Kidney glomerular epithelial cell (primary cell): ENCODE results near the gene PRM2.
"Not testable (repeated sequence)": the region's sequence is repeated elsewhere in the genome, so short reads cannot be mapped to it uniquely, and the experiment has no call there.

Experiments used
- DNase-seq: peaks from one replicate; lab custom pipeline; 2025; lab: John Stamatoyannopoulos, UW

PRM2 gene

DNA sequence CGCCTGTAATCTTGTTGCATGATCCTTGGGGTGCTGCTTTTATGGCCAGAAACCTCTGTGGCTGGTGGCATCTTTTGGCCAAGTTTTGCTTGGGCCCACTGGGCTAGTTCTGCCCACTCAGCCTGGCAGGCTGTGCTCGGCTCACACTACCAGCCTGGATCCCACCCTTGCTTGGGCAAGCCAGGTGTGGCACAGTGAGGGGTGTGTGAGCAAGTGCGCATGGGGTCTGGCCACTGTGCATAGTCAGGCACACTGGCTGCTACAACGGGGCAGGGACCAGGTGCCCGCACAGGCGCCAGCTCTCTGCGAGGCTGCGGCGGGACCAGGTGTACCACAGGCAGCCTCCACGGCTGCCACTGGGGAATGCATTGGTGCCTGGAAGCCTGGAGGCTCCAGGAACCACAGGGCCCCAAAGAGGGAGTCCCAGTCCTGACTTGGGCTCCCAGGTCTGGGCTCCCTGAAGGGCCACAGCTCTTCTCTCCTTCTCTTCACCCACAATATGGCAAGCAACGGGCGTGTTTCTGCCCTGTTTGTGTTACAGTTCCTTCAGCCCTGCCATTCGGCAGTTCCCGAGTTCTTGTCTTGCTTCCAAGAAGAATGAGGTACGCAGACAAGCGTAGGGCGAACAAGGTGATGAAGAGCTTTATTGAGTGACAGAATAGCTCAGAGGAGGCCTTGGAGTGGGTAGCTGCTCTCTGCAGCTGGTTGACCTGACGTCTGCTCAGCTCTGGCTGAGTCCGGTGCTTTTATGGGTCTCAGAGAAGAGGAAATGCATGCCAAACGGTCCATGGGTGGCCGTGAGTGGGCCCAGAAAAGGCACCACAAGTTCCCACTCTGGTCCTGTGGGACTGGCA is 31.6 kb upstream of the PRM2 start:
- DNase-seq, result no peak

DNA sequence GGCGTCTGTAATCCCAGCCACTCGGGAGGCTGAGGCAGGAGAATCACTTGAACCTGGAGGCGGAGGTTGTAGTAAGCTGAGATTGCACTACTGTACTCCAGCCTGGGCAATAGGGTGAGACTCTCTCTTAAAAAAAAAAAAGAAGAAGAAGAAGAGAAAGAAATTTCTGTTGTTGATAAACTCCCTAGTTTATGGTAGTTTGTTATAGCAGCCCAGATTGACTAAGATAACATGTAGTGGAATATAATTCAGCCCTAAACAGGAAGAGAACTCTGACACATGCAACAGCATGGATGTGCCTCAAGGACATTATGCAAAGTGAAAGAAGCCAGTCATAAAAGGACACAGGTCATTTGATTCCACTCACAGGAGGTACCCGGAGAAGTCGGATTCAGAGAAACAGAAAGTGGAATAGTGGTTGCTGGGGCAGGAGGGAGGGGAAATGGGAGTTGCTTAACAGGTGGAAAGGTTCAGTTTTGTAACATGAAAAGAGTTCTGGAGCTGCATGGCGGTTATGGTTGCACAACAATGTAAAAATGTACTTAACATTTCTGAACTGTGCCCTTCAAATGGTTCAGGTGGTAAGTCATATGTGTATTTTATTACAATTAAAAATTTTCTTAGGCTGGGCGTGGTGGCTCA is 30.8 kb upstream of the PRM2 start:
- DNase-seq, result no peak

DNA sequence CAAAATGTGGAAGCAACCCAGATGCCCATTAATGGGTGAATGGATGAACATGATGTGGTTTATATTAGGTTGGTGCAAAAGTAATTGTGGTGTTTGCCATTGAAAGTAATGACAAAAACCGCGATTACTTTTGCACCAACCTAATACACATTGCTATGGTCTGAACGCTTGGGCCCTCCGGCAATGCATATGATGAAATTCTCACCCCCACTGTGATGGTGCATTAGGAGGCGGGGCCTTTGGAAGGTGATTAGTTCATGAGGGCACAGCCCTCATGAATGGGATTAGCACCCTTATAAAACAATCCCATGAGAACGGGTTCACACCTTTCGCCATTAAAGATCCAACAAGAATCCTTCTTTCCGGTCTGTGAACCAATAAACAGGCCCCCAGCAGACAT is 30.1 kb upstream of the PRM2 start:
- no peak for DNase-seq

DNA sequence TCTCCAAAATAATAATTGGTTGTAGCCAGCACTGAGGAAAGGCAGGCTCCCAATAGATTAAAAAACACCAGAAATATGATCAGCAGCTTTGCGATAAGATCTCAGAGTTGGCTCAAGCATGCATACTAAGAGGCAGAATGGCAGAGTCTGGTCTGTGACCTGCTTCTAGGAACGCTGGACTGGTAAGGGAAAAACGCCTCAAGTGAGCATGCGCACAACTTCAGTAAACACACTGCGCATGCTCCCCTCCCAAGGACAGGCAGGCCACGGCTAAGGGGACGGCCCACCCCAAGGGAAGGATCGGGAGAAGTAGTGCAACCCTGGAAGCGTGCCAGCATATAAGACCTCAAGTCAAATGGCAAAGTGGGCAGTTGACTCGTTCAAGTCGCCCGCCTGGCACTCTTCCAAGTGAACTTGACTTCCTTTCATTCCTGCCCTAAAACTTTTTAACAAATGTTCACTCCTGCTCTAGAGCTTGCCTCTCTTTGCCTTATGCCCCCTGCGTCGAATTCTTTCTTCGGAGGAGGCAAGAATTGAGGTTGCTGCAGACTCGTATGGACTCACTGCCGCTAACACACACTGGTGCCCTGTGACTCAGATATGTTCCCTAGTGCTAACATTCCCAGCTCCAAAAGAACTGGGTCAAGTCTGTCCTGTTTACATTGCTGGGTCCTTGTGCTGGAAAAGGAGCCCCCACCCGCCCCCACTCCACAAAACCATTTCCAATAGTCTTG is 27.3 kb upstream of the PRM2 start:
- no peak for DNase-seq

DNA sequence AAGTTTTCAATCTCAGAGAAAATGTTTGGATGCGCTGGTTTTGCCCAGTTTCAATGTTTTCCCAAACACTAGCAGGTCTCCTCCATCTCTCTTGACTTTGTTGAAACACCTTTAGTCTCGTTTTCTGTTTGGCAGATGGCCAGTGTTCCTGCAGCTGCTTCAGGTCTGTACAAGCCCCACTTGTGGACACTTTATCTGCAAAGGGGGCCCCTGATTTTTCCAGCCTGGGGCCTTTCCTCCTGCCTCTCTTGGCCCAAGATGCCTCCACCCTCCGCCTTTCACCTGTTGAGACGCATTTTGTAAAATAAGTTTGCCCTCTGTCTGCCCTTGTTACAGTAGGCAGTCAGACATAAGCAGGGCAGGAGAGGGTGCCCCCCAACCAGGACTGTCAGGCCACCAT is 26.7 kb upstream of the PRM2 start:
- DNase-seq, result no peak

DNA sequence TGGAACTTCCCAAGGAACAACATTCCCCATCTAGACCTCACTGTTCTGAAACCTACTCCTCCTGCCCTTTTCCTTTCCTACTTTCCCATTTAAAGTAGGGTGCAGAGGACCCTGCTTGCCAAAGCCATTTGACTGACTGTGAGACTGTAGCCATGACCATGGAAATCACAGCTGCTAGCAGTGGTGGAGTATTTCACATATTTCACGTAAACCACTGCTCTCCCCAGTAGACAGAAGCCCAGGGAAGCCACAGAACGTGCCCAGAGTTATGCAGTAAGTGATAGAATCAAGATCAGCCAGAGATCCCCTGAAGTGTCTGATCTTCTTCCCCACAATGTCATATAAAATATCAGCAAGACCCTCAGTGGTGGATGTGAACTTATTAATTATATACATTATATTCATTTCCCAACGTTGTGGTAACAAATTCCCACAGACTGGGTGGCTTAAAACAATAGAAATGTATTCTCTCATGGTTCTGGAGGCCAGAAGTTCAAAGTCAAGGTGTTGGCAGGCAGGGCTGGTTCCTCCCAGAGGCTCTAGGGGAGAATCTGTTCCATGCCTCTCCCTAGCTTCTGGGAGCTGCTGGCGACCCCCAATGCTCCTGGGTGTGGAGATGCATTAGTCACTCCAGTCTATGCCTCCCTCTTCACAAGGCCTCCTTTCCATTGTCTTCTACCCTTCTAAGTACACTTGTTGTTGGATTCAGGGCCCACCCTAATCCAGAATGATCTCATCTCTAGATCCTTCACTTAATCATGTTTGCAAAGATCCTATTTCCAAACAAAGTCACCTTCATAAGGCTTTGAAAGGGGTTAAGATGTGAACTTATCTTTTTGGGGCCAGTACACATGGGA is 25.6 kb upstream of the PRM2 start:
- no peak for DNase-seq

DNA sequence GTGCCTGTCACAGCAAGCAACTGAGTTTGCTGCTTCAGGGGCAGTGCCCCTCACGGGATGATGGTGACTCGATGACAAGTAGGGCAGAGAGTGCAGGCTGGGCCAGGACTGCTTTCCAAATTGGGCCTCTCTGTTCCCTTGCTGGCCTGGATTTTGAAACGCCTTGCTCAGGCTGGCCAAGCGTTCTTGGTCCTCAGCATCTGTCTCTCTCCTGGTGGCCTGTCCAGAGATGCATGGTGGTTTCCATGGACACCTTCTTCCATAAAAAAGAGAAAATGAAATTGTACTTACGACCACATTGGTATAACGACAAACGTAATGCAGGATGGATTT is 24.2 kb upstream of the PRM2 start:
- no peak for DNase-seq

DNA sequence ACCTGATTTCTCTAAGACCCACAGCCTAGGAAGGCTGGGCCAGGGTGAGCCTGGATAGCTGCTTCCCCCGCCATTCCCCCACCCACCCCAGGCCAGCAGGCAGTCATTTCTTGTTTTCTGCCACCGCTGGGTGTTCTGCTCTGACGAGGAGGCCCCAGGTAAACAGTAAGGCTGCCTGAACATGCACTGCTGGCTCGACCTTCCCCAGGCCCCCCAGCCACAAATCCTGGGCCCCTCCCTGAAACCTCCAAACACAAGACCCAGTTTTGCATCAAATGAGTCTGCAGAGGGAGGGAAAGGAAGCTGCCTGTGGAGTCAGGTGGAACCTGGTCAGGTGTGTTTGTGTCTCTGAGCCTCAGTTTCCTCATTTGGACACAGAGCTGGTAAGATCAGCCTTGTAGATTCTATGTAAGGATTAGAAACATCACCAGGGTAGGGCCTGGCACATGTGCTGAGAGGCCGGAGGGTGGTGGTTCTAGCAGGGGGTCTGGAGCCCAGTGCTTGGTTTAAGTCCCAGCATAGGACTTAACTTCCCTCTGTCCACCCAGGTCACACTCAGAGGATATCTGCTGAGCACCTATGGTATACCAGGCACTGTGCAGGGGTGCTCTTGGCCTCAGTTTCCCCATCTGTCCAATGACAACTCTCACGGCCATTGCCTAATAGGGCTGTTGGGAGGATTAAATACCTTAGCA is 23.7 kb upstream of the PRM2 start:
- no peak for DNase-seq

DNA sequence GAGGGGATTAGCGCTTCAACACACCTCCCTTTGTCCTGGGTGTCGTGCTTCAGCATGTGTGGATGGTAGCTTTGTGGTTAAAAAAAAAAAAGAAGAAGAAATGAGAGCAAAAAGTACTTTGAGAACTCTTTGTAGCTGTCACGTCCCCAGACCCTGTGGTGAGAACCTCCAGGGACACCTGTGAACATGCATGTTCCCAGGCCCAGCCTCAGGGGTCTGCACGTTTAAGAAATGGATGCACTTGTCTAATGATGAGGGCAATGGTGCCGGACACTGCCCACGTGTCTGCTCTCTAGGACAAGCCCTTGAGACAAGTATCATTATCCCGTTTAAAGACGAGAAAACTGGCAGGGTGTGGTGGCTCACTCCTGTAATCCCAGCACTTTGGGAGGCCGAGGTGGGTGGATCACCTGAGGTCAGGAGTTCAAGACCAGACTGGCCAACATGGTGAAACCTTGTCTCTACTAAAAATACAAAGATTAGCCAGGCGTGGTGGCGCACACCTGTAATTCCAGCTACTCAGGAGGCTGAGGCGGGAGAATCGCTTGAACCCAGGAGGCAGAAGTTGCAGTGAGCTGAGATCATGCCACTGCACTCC is 22.8 kb upstream of the PRM2 start:
- DNase-seq, result not testable (repeated sequence)

DNA sequence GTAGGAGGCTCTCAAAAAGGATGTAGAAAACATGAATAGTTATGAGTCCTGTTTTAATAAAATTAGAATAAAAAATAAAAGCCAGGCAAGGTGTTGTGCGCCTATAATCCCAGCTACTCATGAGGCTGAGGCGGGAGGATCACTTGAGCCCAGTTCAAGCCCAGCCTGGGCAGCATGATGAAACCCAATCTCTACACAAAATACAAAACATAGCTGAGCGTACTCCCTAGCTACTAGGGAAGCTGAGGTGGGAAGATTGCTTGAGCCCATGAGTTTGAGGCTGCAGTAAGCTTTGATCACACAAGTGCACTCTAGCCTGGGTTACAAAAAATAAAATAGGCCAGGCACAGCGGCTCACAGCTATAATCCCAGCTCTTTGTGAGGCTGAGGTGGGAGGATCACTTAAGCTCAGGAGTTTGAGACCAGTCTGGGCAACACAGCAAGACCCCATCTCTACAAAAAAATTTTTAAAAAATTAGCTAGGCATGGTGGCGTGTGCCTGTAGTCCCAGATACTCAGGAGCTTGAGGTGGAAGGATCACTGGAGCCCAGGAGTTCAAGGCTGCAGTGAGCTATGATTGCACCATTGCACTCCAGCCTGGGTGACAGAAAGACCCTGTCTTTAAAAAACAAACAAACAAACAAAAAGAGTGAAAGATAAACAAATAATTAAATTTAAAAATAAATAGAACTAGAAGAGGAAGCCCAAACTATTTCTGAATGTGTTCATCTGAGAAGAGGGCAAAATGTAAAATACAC is 22.0 kb upstream of the PRM2 start:
- DNase-seq, result no peak

DNA sequence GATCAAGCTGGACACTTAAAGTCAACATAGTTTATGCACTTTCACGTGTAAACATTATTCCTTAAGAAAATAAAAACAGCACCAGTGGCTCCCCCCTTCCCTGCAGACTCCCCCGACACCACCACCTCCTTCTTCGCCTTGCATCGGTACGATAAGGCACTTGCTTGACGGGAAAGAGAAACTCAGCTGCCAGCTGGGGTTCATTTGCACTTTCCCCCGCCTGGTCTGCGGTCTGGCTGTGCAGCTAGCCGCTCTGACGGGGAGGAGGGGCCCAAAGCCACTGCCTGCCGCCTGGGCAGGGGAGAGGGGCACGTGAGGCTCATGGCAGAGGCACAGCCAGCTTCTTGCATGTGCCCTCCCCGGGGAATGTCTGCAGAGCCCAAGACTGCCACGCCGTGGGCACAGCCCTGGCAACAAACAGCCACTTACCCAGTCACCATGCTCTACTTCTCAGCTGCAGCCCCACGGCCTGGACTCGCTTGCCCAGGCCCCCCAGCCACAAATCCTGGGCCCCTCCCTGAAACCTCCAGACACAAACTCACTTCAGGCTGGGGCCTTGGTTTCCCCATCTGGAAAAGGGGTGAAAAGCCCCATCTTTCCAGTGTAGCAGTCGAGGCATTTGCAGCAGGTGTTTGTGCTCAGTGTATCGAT is 21.3 kb upstream of the PRM2 start:
- DNase-seq, result no peak

DNA sequence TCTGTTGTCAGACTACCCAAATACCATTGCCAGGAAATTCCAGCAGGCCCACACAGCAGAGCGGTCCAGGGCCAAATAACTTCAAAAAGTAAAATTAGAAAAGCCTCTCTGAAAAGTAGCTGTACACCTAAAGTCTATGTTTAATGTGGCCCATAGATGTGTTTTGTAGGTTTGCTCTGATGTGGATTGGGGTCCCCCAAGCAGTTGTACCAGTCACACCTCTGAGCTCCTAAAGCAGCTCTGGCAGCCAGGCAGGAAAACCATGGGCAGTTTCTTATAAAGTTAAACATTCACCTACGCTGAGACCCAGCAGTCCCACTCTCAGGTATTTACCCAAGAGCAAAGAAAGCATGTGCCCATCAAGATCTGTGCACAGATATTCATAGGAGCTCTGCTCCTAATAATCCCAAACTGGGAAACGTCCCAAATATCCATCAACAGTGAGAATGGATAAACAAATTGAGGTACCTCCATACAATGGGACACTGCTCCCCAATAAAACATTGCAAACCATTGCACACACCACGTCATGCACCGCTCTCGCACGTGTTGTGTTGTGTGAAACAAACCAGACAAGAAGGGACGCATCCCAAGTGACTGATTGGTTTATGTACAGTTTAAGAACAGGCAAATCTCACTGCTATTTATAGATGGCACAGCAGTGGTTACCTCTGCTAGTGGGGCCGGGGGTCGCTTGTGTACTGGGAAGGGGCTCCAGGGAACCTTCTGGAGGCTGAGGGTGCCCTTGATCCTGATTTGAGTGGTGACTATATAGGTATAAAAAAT is 20.6 kb upstream of the PRM2 start:
- no peak for DNase-seq

DNA sequence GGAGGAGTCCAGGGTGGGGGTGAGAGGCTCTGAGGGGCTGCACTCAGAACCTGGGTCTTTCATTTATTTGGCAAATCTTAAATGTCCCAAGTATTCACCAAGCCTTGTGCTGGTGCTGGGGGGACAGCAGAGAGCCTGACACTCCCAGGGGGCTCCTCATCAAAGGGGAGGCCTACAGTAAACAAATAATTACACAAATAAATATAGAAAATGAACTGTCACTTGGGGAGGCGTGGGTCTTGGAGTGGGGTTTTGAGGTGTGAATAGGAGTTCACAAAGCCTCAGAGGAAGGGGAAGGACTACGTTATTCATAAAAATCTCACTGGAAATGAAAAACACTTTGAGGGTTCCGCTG is 20.0 kb upstream of the PRM2 start:
- DNase-seq, result no peak

DNA sequence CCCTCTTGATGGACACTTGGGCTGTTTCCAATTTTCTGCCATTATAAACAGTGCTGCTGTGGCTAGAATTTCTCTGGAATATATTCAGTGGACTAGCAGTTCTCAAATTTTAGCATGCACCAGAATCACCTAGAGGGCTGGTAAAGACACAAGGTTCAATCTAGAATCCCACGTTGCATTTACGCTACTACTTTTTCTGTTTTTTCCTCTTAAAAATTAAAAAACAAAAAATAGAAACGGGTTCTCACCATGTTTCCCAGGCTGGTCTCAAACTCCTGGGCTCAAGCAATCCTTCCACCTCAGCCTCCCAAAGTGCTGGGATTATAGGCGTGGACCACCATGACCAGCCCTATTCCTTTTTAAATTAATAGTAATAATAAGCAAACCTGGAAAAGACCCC is 19.4 kb upstream of the PRM2 start:
- no peak for DNase-seq

DNA sequence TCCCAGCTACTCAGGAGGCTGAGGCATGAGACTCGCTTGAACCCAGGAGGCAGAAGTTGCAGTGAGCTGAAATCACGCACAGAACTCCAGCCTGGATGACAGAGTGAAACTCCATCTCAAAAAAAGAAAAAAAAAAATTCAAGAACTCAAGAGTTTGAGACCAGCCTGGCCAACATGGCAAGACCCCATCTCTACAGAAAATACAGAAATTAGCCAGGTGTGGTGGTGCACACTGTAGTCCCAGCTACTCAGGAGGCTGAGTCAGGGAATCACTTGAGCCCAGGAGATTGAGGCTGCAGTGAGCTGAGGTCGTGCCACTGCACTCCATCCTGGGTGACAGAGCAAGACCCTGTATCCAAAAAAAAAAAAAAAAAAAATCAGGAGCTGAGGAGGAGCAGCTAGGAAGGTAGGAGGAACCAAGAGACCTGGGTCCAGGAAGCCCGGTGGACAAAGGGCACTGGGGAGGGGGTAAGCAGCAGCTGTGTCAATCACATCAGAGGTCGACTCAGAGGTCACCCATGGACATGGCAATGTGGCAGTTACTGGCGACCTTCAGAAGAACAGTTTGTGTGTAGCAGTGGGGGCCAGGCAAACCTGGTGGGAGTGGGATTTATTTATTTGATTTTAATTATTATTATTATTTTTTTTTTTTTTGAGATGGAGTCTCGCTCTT is 15.9 kb upstream of the PRM2 start:
- no peak for DNase-seq

DNA sequence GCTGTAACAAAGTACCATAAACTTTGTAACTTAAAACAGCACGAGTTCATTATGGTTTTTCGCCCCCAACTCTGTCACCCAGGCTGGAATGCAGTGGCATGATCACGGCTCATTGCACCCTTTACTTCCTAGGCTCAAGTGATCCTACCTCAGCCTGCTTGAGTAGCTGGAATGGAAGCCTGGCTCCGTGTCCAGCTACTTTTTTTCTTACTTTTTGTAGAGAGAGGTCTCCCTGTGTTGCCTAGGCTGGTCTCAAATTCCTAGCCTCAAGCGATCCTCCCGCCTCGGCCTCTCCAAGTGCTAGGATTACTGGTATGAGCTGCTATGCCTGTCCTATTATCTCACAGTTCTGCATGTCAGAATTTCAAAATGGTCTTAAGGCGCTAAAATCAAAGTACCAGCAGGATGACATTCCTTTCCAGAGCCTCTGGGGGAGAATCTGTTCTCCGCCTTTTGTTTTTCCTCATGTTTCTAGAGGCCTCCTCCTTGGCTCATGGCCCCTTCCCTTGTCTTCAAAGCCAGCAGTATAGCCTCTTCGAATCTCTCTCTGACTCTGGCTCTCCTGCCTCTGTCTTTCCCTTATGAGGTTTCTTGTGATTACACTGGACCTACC is 14.9 kb upstream of the PRM2 start:
- no peak for DNase-seq

DNA sequence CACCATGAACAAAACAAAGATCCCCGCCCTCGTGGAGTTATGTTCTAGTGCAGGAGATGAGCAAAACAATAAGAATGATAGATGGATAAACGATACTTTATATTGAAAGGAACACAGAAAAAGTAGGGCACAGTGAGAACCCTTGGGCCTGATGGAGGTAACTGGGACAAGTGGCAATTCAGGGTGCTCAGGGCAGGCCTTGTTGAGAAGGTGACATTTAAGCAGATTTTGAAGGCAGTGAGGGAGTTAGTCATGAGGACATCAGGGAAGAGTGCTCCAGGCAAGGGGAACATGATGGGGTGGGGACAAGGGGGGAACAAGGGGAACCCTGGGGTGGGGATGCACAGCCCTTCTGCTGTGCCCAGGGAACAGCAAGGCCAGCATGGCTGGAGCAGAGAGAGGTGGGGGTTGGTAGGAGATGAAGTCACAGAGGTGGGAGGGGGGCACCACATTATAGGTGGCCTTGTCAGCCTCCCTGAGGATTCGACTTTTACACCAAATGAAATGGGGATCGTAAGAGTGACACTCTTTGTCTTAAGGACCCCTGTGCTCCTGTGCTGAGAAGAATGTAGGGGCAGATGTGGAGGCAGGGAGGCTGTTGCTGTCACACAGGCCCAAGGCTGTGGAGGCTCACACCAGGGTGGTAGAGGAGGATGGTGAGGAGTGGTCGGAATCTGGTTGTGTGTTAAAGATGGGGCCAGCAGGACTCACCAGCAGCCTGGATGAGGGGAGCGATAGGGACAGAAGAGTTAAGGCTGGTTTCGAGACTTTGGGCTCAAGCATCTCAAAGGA is 14.0 kb upstream of the PRM2 start:
- DNase-seq, result no peak
